SIG-M5 (cell line): Measurements from ENCODE around the gene GALNT18.

Experiments
- DNase-seq: peaks from one replicate; lab custom pipeline; 2025; lab: John Stamatoyannopoulos, UW

The GALNT18 gene

GRCh38 chr11:11268119-11268518 is 353.7 kb downstream of the GALNT18 start:
- no peak for DNase-seq

- DNase-seq = no peak
Observed at GRCh38 chr11:11267312-11267711, 354.5 kb downstream of the GALNT18 start.

DNA sequence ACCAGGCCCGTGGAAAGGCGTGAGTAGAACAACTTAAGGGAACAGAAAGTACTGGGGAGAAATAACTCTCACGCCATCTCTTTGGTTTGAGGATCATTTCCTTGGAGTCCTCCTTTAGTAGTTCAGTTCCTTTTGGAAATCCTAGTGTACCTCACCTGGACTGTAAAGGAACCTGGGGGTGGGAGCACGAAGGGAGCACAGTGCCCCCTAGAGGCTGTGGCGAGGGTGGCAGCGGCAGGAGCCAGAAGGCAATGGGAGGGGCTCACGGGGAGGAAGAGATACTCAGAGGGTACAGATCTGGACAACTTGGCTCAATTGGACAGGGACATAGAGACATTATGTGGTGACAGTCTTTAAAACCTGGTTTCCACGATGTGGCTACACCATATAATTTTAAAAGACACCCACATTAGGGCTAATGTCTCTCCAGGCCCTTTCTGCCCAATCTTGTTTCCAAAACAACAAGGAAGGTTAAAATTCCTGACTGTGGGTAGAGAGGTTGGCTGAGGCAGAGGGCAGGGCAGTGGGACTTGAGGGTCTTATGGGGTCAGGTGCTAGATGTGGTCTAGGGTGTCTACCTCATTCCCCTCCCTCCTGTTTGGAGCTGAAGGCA is 355.7 kb downstream of the GALNT18 start:
- no peak for DNase-seq

- DNase-seq = no peak
Observed at GRCh38 chr11:11265320-11265719, 356.5 kb downstream of the GALNT18 start.

DNA sequence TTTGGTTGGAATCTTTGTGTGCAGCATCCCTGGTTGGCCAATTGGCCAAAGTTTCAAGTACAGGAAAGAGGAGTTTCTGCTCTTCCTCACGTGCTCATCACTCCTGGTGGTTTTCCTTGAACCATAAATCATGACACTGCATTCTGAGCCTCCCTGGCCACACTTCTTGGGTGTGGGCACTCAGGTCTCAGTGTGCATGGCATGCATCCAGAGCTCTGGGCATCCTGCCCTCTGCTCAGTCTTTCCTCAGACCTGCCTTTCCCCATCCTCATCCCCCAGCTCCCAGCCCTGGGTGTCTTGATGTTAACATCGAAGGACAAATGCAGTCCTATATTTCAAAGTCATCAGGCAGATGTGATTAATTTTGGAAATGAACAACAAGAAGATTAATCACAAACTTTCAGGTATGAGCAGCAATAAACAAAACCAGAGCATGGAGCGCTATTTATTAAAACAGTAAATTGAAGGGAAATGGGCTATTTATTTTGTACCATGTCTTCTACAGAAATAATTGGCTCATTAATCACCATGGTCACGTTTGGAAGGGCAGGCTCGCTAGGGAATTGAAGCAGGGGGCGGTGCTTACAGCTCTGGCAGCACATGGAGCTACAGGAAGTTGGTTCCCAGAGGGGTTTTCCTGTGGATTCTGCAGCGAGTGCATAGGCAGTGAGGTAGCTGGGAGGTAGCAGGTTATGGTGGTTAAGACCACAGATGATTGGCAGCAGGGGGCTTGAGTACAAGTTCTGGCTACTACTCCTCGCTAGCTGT is 358.4 kb downstream of the GALNT18 start:
- no peak for DNase-seq

DNA sequence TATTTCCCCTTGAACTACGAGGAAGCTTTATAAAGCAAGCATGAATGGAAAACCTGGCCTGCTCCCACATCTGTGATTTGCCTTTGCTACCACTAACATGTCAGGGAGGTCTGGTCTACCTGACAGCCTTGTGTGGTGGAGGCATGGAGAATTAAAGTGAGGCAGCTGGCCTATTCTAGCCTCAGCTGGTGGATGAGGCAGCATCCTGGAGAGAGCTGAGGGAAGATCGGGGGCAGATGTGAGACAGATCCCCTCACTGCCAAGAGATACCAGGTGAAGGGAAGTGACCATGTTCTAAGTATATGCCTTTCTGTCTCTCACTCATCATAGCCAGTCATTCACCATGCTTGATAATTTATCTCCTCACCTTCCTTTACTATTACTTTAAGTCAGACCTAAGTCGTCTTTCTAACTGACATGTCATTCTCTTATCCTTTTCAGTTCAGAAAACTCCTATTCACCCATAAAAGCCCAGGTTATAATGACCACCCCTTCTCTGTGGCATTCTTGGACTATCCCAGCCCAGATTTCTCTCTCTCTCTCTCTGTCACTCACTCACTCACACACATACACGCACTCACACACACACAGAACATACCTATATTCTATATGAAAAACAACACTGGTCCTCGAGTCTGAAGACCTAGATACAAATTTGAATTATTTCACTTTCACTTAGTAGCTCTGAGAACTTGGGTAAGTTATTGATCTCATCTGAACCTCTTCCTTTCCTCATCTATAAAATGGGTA is 359.5 kb downstream of the GALNT18 start:
- DNase-seq = no peak

DNA sequence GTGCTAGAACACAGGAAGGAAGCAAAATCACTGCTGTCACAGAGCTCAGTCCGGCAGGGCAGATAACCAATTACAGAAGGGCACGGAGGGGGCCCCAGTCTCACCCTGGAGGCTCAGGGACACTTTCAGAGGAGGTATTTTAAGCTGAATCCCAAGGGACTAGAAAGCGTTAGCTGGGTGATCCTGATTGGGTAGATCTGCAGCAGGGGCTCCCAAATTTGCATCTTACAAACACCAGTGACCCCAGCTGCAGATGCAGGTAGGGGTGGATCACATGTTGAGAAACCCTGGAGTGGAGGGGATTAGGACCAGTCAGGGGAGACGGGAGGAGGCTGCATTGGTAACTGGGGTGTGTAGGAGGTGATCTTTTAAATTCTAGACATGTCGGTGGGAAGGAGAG is 360.2 kb downstream of the GALNT18 start:
- DNase-seq = no peak

GRCh38 chr11:11260903-11261302 is 360.9 kb downstream of the GALNT18 start:
- DNase-seq = no peak

GRCh38 chr11:11253995-11254394 is 367.8 kb downstream of the GALNT18 start:
- DNase-seq = no peak

DNA sequence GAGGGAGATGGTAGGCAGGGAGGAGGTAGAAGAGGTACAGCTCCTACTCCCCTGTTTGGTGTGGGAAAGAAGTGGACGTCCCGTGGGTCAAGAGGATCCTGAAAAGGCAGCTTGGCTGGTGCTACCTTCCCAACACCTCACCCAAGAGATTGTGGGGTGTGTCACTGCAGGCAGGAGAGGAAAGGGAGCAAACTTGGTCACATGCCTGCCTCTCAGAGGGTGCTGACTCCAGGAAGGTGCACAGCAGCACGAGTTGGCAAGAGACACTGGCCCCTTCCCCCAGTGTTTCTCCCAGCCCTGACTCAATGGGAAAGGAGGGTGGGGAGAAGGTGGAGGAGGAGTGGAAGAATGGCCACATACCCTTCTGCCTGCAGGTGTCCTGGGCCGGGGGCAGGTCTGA is 368.3 kb downstream of the GALNT18 start:
- no peak for DNase-seq

DNA sequence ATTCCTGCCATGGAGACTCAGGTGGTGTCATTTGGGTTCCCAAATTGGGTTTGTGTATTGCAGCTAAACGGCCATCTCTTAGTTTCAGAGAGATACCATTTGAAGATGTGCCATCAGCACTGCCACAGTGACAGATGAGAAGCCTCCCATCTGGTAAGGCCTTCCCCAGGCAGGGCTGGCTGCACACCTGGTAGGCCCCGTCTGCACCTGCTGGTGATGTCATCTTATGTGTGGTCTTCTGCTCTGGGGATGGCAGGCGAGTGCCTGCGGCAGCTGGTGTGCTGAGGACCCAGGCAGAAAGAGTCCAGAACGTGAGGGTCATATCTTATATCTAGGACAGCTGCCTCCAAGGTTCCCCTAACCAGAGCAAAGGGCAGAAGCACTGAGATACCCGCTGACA is 369.4 kb downstream of the GALNT18 start:
- DNase-seq = no peak

DNA sequence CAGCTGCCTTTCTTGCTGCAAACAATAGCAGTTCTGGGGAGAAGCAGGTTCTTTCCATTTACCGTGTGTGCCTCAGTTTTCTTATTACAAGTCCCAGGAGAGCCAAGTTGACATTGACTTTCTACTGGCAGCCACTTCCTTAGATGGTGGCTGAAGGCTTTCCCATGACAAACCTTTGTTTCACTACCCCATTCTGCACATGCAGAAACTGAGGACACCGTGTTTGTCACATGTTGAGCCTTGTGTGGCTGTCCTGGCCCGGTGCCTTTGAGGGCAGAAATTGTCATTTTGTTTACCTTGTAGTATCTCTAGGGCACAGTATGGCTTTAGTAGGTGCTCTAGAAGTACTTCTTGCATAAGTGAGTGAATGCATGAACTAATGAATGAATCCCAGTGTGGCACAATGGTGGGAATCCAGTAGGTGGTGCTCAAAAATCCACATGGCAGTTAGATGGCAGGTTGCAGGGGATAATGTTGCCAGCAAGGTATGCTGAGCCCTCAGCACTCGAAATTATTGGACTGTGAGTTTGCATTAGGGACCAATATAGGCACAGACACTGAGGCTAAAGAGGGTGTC is 370.3 kb downstream of the GALNT18 start:
- DNase-seq = no peak

- DNase-seq = no peak
Observed at GRCh38 chr11:11250470-11250869, 371.3 kb downstream of the GALNT18 start.

DNA sequence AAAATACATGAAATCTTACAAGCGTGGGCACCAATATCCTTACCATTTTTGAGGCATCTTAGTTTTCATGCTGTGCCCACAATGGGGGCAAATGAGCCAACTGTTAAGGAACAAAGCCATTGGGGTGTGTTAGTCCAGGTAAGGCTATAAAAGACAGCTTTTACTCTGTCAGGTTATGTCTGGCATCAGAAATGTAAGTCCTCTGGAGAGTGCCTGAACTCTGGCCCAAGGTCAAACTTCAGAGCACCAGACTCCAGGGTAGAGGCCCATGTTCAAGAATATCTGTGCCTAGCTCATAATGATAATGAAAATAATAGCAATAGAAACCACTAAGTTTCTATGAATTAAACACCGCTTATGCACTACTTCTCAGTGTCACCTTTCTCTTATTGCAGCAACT is 374.2 kb downstream of the GALNT18 start:
- no peak for DNase-seq

DNA sequence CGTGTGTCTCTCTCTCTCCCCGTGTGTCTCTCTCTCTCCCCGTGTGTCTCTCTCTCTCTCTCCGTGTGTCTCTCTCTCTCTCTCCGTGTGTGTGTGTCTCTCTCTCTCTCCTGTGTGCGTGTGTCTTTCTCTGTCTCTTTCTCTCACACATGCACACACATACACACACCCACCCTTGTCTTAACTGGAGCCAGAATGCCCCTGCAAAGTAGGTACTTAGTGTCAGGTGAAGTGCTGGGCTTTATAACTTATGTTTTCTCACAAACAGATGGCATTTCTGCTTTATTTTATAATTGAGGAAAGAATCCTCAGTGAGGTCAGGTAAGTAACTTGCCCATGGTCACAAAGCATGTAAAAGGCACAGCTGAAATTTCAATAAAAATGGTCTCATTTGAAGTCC is 374.7 kb downstream of the GALNT18 start:
- no peak for DNase-seq

GRCh38 chr11:11246166-11246565 is 375.6 kb downstream of the GALNT18 start:
- DNase-seq = no peak

DNA sequence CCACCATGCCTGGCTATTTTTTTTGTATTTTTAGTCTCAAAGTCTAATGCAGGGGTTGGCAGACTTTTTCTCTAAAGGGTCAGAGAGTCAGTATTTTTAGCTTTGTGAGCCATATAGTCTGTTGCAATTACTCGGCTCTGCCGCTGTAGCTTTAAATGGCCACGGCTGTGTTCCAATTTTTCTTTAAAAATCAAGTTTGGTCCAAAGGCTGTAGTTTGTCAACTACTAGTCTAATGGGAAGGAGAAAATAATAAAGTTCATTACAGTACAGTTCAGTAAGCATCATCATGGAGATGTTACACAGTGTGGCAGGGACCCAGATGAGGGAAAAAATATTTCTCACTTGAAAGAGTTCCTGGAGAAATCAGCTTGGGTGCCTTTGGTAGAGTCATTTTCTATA is 376.4 kb downstream of the GALNT18 start:
- DNase-seq = no peak

- no peak for DNase-seq
Observed at GRCh38 chr11:11244470-11245080, 377.2 kb downstream of the GALNT18 start.

DNA sequence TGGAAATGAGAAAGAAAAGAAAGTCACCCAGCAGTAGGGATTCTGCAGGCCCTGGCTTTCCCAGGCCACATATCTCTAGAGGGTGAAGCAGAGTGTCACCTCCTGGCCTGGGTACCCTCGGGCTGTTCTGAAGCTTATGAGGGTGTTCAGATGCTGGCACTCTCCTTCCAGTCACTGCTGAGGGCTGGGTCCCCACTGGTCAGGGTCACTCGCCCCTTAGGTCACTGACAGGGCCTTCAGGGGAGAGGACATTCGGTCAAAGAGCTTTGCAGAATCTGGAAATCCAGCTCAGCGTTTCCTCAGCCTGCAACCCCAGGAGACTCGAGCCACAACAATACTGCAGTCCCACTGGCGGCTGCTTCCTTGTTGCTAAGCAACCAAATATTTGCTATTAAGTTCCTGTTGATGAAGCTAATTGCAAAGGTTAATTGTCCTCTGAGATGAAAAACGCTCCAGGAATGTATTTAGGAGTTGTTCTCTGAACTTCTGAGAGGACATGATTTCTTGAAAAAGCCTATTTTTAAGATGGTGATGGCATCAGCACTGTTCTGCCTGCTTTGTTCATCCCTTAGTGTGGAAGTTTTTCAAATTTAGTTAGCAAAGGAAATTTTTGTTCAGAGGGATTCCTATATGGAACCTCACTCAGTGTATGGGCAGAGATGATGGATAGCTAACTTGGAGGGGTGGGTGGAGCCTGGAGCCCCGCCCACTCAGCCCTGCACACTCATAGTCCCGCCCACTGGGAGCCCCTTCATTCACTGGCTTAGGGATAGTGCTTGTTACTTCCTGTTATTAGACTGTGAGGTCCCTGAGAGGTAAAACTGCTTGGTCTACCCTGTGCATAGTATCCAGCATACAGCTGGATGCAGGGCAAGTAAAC is 378.0 kb downstream of the GALNT18 start:
- DNase-seq = no peak

GRCh38 chr11:11243209-11243589 is 378.6 kb downstream of the GALNT18 start:
- no peak for DNase-seq

DNA sequence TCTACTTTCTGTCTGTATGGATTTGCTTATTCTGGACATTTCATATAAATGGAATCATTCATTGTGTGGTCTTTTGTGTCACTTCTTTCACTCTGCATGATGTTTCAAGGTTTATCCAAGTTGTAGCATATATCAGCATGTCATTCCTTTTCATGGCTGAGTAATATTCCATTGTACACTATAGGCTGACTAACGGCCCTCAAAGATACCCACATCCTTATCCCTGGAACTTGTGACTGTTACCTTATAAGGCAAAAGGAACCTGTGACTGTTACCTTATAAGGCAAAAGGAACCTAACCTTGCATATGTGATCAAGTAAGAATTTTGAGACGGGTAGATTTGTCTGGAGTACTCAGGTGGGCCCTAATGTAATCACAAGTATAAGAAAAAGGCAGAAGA is 380.5 kb downstream of the GALNT18 start:
- DNase-seq = no peak
